Thyroid gland (tissue), 4 donors: Measurements from ENCODE around the gene NBAS.

Experiments
- CTCF ChIP-seq, 6 experiments: fragments of 200-600 bp in 3 of 6; fragments of 450-650 bp in 3 of 6; sonication (generic) in 3 of 6; IDR thresholded peaks; one replicate each; pipeline ENCODE4 v1.5.1; 2016 to 2019; ENCODE audit warnings: antibody characterized with exemption in 6 of 6, mild to moderate bottlenecking in 2 of 6, inconsistent platforms in 1 of 6, moderate library complexity in 1 of 6
- POLR2A ChIP-seq, 2 donors: fragments of 450-650 bp; IDR thresholded peaks; one replicate each; pipeline ENCODE4 v1.6.1; 2017; ENCODE audit warnings: antibody characterized with exemption in 2 of 2, mild to moderate bottlenecking in 2 of 2, moderate library complexity in 1 of 2

GRCh38 chr2:15230599-15231192 is 330.4 kb downstream of the NBAS start:
- TF ChIP-seq CTCF (IDR thresholded peaks at IDR 0.05) (no peak), POLR2A (IDR thresholded peaks at IDR 0.05) (no peak)
